ENCODE measurements around the gene PPP2R3B.

PPP2R3B gene

GRCh38 chrX:302975-303374 is 83.7 kb downstream of the PPP2R3B start:
- no peak for DNase-seq (ENCODE audit: low spot score)

DNA sequence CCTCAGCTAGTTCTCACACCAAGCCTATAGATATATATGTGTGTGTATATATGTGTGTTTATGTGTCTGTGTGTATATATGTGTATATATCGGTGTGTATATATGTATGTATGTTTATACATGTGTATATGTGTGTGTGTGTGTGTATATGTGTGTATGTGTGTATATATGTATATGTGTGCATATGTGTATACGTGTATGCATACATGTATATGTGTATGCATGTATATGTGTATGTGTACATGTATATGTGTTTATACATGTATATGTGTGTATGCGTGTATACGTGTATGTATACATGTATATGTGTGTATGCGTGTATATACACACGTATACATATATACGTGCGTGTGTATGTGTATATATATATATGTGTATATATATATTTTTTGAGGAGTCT is 86.4 kb downstream of the PPP2R3B start:
- no peak for DNase-seq (ENCODE audit: low spot score)

DNA sequence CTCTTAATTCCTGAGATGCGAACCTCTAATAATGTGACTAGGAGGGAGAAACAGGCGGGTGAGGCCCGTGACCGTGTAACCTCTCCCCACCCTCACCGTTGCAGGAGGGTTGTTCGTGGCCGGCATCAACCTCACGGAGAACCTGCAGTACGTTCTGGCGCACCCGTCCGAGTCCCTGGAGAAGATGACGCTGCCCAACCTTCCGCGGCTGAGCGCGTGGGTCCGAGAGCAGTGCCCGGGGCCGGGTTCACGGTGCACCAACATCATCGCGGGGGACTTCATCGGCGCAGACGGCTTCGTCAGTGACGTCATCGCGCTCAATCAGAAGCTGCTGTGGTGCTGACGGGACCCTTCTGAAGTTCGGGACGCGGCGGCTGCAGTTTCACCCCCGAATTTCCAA is 87.7 kb downstream of the PPP2R3B start:
- no peak for DNase-seq (ENCODE audit: low spot score)

DNA sequence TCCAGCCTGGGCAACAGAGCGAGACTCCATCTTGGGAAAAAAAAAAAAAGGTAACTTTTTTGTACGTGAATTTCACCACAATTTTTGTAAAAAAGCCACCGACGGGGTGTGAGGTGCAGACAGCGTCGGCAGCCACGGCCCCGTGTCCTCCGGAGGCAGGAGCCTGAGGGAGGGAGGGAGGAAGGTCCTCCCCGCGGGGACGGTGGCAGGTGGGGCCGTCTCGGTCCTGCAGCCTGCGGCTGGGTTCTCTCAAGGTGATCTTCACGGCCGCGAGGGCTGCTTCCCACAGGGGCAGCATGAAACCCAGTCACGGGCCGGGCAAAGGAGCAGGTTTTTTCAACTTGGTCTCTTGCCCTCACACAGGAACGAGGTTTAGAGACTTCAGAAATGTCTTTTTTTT is 91.6 kb downstream of the PPP2R3B start:
- DNase-seq (ENCODE audit: low spot score): no peak

DNA sequence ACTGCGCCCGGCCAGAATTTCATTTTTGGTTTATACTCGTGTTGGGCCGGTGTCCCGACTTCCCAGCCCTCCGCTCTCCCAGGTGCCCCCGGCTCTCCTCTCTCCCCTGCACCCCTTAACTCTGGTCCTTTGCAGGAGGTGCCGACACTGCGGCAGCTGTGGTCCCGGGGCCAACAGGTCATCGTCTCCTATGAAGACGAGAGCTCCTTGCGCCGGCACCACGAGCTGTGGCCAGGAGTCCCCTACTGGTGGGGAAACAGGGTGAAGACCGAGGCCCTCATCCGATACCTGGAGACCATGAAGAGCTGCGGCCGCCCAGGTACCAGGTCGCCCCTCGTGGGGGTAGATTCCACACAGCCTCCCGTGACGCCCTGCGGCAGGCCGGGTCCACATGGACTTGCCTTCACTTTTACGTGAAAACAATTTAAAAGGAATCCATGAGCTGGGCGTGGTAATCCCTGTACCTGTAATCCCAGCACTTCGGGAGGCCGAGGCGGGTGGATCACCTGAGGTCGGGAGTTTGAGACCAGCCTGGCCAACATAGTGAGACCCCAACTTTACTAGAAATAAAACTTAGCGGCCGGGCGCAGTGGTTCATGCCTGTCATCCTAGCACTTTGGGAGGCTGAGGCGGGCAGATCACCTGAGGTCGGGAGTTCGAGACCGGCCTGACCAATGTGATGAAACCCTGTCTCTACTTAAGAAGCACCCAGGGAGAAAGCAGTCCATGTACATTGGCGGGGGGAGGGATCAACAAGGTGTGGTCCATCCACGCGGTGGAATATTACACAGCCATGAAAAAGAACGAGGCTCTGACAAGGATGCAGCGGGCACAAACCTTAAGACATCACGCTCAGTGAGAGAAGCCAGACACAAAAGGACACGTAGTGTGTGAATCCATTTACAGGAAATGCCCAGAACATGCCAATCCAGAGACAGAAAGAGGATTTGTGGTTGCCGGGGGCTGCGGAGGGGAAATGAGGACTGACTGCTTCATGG is 93.5 kb downstream of the PPP2R3B start:
- DNase-seq (ENCODE audit: low spot score): no peak

GRCh38 chrX:291411-291901 is 95.3 kb downstream of the PPP2R3B start:
- DNase-seq (ENCODE audit: low spot score): no peak

DNA sequence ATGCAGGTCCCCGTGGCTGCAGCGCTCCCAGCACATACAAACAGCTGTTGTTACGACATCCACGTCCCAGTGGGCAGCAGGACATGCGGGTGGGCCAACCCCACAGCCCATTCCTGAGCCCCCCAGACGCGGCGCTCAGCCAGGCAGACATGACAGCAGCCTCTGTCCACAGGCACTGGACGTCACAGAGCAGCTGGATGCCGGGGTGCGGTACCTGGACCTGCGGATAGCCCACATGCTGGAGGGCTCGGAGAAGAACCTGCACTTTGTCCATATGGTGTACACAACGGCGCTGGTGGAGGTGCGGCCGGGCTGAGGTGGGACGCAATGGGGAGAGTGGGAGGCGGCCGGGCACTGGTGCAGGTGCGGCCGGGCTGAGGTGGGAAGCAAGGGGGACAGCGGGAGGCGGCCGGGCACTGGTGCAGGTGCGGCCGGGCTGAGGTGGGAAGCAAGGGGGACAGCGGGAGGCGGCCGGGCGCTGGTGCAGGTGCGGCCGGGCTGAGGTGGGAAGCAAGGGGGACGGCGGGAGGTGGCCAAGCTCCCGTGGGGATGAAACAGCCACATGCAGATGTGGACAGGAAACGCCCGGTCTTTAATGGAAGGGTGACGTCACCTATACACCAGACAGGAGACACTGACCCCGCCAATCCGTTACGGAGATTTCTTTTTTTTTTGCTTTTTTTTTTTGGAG is 96.1 kb downstream of the PPP2R3B start:
- DNase-seq (ENCODE audit: low spot score): no peak

DNA sequence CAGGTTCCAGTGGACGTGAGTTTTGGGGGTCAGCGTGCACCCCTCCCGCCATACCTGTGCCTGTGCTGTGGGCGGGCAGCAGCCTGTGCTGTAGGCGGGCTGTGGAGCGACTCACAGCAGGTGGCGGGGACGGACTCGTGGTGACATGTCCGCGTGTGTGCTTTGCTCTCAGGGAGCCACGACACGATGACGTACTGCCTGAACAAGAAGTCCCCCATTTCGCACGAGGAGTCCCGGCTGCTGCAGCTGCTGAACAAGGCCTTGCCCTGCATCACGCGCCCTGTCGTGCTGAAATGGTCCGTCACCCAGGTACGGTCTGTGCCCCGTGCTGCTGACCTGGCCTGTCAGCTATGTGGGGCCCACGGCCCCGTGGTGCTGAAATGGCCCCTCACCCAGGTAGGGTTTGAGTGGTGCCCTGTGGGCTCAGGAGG is 98.1 kb downstream of the PPP2R3B start:
- no peak for DNase-seq (ENCODE audit: low spot score)

- DNase-seq (ENCODE audit: low spot score): no peak
Observed at GRCh38 chrX:287670-288069, 99.0 kb downstream of the PPP2R3B start.

GRCh38 chrX:285076-285677 is 101.5 kb downstream of the PPP2R3B start:
- DNase-seq (ENCODE audit: low spot score): no peak
